ENCODE data around the gene TMEM8B. TPM values are rescaled to one million over a fixed set of nuclear protein-coding genes. Genes with fewer than 3 reads are reported as not detected.

TMEM8B gene
- polyA plus RNA-seq, 1 donor from 2014 or later, result 12.7 TPM

DNA sequence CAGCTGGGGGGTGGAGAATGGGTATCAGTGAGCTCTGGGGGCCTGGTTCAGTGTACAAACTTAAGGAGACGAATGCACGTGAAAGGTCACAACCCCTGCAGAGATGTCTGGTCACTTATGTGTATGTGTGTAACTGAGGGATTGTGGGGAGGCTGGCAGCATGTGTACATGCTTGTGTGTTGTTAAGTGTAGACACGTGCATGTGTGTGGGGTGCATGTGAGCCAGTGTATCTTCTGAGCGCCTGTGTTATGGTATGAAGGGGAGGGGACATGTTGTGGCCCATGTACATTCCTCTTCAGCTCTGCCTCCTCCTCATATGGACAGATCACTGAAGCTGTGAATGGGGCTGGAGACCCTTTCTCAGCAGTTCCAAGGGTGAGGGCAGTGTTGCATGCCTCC is 2.0 kb downstream of the TMEM8B start:
- H3K4me3 ChIP-seq (ENCODE audit: low read length), result peak overlapping the region; percentile 83
- no peak overlapping the region for H3K27ac ChIP-seq (ENCODE audit: low read length)
- no peak overlapping the region for H3K9ac ChIP-seq (ENCODE audit: low read length)

DNA sequence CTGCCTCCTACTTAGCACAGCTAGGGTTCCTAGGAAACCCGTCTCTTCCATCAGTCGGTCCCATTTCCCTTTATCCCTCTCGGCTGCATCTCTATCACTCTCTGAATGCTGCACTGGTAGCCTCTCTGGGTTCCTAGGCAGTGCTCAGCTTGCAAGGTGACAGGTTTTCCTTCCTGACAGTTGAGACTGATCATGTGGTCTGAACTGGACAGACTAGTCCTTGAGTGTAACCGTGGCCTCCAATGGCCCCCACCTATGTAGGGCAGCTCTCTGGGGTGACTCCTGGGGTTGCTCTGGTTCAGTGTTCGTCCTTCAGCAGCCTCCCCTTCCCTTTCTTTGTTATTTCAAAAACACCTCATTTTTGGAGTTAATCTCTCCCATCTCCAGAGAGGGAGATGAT is 3.8 kb downstream of the TMEM8B start:
- H2AFZ ChIP-seq (ENCODE audit: low read depth, low read length), result no peak overlapping the region
- no peaks in the 10 kb centered on the region for H4K20me1 ChIP-seq (ENCODE audit: insufficient read depth)
- no peaks in the 10 kb centered on the region for H3K27me3 ChIP-seq (ENCODE audit: insufficient read depth, low read depth, low read length)
- no peaks in the 10 kb centered on the region for H3F3A ChIP-seq (ENCODE audit: insufficient read depth, low read length, poor library complexity, severe bottlenecking)
- no peak for TF ChIP-seq POLR2AphosphoS5 (IDR thresholded peaks at IDR 0.05)
- TF ChIP-seq EZH2 (IDR thresholded peaks at IDR 0.05; ENCODE audit: borderline replicate concordance, insufficient read depth, low read length, poor library complexity, severe bottlenecking), result no peak
- no peak for TF ChIP-seq RAD21 (conservative IDR thresholded peaks at IDR 0.05)
- TF ChIP-seq TAF1 (IDR thresholded peaks at IDR 0.05; ENCODE audit: low read depth), result no peak
- TF ChIP-seq SMC3 (conservative IDR thresholded peaks at IDR 0.05; ENCODE audit: poor library complexity), result no peak
- TF ChIP-seq MXI1 (conservative IDR thresholded peaks at IDR 0.05; ENCODE audit: poor library complexity, severe bottlenecking), result no peak
- TF ChIP-seq, protein P1, sequence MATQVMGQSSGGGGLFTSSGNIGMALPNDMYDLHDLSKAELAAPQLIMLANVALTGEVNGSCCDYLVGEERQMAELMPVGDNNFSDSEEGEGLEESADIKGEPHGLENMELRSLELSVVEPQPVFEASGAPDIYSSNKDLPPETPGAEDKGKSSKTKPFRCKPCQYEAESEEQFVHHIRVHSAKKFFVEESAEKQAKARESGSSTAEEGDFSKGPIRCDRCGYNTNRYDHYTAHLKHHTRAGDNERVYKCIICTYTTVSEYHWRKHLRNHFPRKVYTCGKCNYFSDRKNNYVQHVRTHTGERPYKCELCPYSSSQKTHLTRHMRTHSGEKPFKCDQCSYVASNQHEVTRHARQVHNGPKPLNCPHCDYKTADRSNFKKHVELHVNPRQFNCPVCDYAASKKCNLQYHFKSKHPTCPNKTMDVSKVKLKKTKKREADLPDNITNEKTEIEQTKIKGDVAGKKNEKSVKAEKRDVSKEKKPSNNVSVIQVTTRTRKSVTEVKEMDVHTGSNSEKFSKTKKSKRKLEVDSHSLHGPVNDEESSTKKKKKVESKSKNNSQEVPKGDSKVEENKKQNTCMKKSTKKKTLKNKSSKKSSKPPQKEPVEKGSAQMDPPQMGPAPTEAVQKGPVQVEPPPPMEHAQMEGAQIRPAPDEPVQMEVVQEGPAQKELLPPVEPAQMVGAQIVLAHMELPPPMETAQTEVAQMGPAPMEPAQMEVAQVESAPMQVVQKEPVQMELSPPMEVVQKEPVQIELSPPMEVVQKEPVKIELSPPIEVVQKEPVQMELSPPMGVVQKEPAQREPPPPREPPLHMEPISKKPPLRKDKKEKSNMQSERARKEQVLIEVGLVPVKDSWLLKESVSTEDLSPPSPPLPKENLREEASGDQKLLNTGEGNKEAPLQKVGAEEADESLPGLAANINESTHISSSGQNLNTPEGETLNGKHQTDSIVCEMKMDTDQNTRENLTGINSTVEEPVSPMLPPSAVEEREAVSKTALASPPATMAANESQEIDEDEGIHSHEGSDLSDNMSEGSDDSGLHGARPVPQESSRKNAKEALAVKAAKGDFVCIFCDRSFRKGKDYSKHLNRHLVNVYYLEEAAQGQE (IDR thresholded peaks at IDR 0.05; ENCODE audit: borderline replicate concordance), result no peak
- TF ChIP-seq, protein P2, sequence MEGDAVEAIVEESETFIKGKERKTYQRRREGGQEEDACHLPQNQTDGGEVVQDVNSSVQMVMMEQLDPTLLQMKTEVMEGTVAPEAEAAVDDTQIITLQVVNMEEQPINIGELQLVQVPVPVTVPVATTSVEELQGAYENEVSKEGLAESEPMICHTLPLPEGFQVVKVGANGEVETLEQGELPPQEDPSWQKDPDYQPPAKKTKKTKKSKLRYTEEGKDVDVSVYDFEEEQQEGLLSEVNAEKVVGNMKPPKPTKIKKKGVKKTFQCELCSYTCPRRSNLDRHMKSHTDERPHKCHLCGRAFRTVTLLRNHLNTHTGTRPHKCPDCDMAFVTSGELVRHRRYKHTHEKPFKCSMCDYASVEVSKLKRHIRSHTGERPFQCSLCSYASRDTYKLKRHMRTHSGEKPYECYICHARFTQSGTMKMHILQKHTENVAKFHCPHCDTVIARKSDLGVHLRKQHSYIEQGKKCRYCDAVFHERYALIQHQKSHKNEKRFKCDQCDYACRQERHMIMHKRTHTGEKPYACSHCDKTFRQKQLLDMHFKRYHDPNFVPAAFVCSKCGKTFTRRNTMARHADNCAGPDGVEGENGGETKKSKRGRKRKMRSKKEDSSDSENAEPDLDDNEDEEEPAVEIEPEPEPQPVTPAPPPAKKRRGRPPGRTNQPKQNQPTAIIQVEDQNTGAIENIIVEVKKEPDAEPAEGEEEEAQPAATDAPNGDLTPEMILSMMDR (IDR thresholded peaks at IDR 0.05; ENCODE audit: poor library complexity, severe bottlenecking), result no peak
- H3K36me3 ChIP-seq (ENCODE audit: insufficient read depth, low read length), result no peaks in the 10 kb centered on the region
- H3K4me3 ChIP-seq (ENCODE audit: low read length), result no peak overlapping the region
- H3K9ac ChIP-seq (ENCODE audit: low read length), result no peak overlapping the region
- no peak overlapping the region for H3K27ac ChIP-seq (ENCODE audit: low read length)
- H3K9me3 ChIP-seq (ENCODE audit: low read length), result no peaks in the 10 kb centered on the region
- H3K79me2 ChIP-seq (replicated peaks; ENCODE audit: insufficient read depth, low read length), result peaks cover 14% of the 10 kb centered on the region
- H3K4me2 ChIP-seq (ENCODE audit: low read length), result no peak overlapping the region
- H3K9me2 ChIP-seq (ENCODE audit: insufficient read depth, low read length), result no peaks in the 10 kb centered on the region

More for the DNA sequence above, 2.0 kb downstream of the TMEM8B start:
- peak overlapping the region; percentile 84 for H3K4me2 ChIP-seq (ENCODE audit: low read length)
- TF ChIP-seq, protein P1 (IDR thresholded peaks at IDR 0.05; ENCODE audit: borderline replicate concordance), result no peak
- TF ChIP-seq EP300 (conservative IDR thresholded peaks at IDR 0.05; ENCODE audit: poor library complexity, severe bottlenecking) (no peak), MXI1 (conservative IDR thresholded peaks at IDR 0.05; ENCODE audit: poor library complexity, severe bottlenecking) (no peak), POLR2AphosphoS5 (IDR thresholded peaks at IDR 0.05) (no peak), TAF1 (IDR thresholded peaks at IDR 0.05; ENCODE audit: low read depth) (no peak), EZH2 (IDR thresholded peaks at IDR 0.05; ENCODE audit: borderline replicate concordance, insufficient read depth, low read length, poor library complexity, severe bottlenecking) (no peak), RAD21 (conservative IDR thresholded peaks at IDR 0.05) (no peak), SMC3 (conservative IDR thresholded peaks at IDR 0.05; ENCODE audit: poor library complexity) (no peak)
- TF ChIP-seq, protein P2 (IDR thresholded peaks at IDR 0.05; ENCODE audit: poor library complexity, severe bottlenecking), result no peak
- H2AFZ ChIP-seq (ENCODE audit: low read depth, low read length), result no peak overlapping the region
- H4K20me1 ChIP-seq (ENCODE audit: insufficient read depth), result no peaks in the 10 kb centered on the region
- no peaks in the 10 kb centered on the region for H3K9me3 ChIP-seq (ENCODE audit: low read length)
- H3K27me3 ChIP-seq (ENCODE audit: insufficient read depth, low read depth, low read length), result no peaks in the 10 kb centered on the region
- H3K9me2 ChIP-seq (ENCODE audit: insufficient read depth, low read length), result no peaks in the 10 kb centered on the region
- peaks cover 14% of the 10 kb centered on the region for H3K79me2 ChIP-seq (replicated peaks; ENCODE audit: insufficient read depth, low read length)
- no peaks in the 10 kb centered on the region for H3K36me3 ChIP-seq (ENCODE audit: insufficient read depth, low read length)
- H3F3A ChIP-seq (ENCODE audit: insufficient read depth, low read length, poor library complexity, severe bottlenecking), result no peaks in the 10 kb centered on the region
